Measurements from ENCODE around the gene AKNAD1. TPM values are rescaled to one million over a fixed set of nuclear protein-coding genes. Genes with fewer than 3 reads are reported as not detected.

The AKNAD1 gene
- polyA plus RNA-seq, 1 donor from 2014 or later: not detected

GRCh38 chr1:108803548-108803947, 53.3 kb downstream of the AKNAD1 start:
- Histone ChIP-seq H4K20me1 (ENCODE audit: insufficient read depth) (no peaks in the 10 kb centered on the region), H2AFZ (ENCODE audit: low read depth, low read length) (no peak overlapping the region), H3K79me2 (replicated peaks; ENCODE audit: insufficient read depth, low read length) (no peaks in the 10 kb centered on the region), H3K9me2 (ENCODE audit: insufficient read depth, low read length) (no peaks in the 10 kb centered on the region), H3K4me2 (ENCODE audit: low read length) (no peak overlapping the region), H3K9me3 (ENCODE audit: low read length) (no peaks in the 10 kb centered on the region), H3K36me3 (ENCODE audit: insufficient read depth, low read length) (no peaks in the 10 kb centered on the region), H3K9ac (ENCODE audit: low read length) (no peak overlapping the region), H3K4me3 (ENCODE audit: low read length) (no peak overlapping the region), H3K27ac (ENCODE audit: low read length) (no peak overlapping the region), H3F3A (ENCODE audit: insufficient read depth, low read length, poor library complexity, severe bottlenecking) (no peaks in the 10 kb centered on the region), H3K27me3 (ENCODE audit: insufficient read depth, low read depth, low read length) (no peaks in the 10 kb centered on the region)
- TF ChIP-seq EZH2 (IDR thresholded peaks at IDR 0.05; ENCODE audit: borderline replicate concordance, insufficient read depth, low read length, poor library complexity, severe bottlenecking) (no peak), EP300 (conservative IDR thresholded peaks at IDR 0.05; ENCODE audit: poor library complexity, severe bottlenecking) (no peak), POLR2AphosphoS5 (IDR thresholded peaks at IDR 0.05) (no peak), SMC3 (conservative IDR thresholded peaks at IDR 0.05; ENCODE audit: poor library complexity) (no peak), RAD21 (conservative IDR thresholded peaks at IDR 0.05) (no peak), MXI1 (conservative IDR thresholded peaks at IDR 0.05; ENCODE audit: poor library complexity, severe bottlenecking) (no peak), REST (IDR thresholded peaks at IDR 0.05; ENCODE audit: borderline replicate concordance) (no peak)

- Histone ChIP-seq H3K79me2 (replicated peaks; ENCODE audit: insufficient read depth, low read length) (no peaks in the 10 kb centered on the region), H3K9ac (ENCODE audit: low read length) (no peak overlapping the region), H3K9me3 (ENCODE audit: low read length) (no peaks in the 10 kb centered on the region), H3K4me3 (ENCODE audit: low read length) (no peak overlapping the region), H3F3A (ENCODE audit: insufficient read depth, low read length, poor library complexity, severe bottlenecking) (no peaks in the 10 kb centered on the region), H3K36me3 (ENCODE audit: insufficient read depth, low read length) (no peaks in the 10 kb centered on the region), H4K20me1 (ENCODE audit: insufficient read depth) (no peaks in the 10 kb centered on the region), H3K4me2 (ENCODE audit: low read length) (no peak overlapping the region), H2AFZ (ENCODE audit: low read depth, low read length) (no peak overlapping the region), H3K27ac (ENCODE audit: low read length) (no peak overlapping the region), H3K27me3 (ENCODE audit: insufficient read depth, low read depth, low read length) (no peaks in the 10 kb centered on the region), H3K9me2 (ENCODE audit: insufficient read depth, low read length) (no peaks in the 10 kb centered on the region)
- TF ChIP-seq, protein P1, sequence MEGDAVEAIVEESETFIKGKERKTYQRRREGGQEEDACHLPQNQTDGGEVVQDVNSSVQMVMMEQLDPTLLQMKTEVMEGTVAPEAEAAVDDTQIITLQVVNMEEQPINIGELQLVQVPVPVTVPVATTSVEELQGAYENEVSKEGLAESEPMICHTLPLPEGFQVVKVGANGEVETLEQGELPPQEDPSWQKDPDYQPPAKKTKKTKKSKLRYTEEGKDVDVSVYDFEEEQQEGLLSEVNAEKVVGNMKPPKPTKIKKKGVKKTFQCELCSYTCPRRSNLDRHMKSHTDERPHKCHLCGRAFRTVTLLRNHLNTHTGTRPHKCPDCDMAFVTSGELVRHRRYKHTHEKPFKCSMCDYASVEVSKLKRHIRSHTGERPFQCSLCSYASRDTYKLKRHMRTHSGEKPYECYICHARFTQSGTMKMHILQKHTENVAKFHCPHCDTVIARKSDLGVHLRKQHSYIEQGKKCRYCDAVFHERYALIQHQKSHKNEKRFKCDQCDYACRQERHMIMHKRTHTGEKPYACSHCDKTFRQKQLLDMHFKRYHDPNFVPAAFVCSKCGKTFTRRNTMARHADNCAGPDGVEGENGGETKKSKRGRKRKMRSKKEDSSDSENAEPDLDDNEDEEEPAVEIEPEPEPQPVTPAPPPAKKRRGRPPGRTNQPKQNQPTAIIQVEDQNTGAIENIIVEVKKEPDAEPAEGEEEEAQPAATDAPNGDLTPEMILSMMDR (IDR thresholded peaks at IDR 0.05; ENCODE audit: poor library complexity, severe bottlenecking): no peak
- TF ChIP-seq EP300 (conservative IDR thresholded peaks at IDR 0.05; ENCODE audit: poor library complexity, severe bottlenecking) (no peak), TAF1 (IDR thresholded peaks at IDR 0.05; ENCODE audit: low read depth) (no peak), EZH2 (IDR thresholded peaks at IDR 0.05; ENCODE audit: borderline replicate concordance, insufficient read depth, low read length, poor library complexity, severe bottlenecking) (no peak), SMC3 (conservative IDR thresholded peaks at IDR 0.05; ENCODE audit: poor library complexity) (no peak), MXI1 (conservative IDR thresholded peaks at IDR 0.05; ENCODE audit: poor library complexity, severe bottlenecking) (no peak), RAD21 (conservative IDR thresholded peaks at IDR 0.05) (no peak), POLR2AphosphoS5 (IDR thresholded peaks at IDR 0.05) (no peak), REST (IDR thresholded peaks at IDR 0.05; ENCODE audit: borderline replicate concordance) (no peak)
Observed at GRCh38 chr1:108801101-108801500, 55.8 kb downstream of the AKNAD1 start.
